Measurements from ENCODE around the gene XRN2. TPM values are rescaled to one million over a fixed set of nuclear protein-coding genes. Genes with fewer than 3 reads are reported as not detected.

XRN2 gene
- total RNA-seq, 1 experiment from 2014 or later = 78.3 TPM

DNA sequence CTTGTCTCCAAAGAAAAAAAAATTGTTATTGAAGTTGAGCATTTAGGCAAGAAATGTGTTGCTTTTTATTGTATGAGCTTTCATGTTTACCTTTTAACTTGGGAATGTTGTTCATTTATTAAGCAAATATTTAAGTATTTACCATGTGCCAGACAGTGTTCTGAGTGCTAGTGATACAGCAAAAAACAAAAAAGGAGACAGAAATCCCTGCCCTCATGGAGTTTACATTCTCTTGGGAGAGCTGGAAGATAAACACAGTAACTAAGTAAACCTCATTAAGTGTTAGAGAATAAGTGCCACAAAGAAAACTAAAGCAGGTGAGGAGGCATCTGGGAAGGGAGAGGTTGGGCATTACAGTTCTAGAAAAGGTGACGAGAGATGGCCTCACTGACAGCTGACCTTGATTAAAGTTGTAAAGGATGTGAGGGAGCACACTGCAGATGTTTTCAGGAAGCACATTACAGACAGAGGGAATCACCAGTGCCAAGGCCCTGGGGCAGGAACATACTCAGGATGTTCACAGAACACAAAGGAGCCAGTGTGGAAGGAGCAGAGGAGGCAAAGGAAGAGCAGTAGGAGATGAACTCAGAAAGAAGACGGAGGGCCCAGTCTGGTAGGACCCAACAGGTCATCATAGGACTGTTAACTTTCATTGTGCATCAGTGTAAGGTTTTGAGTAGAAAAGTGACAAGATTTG lies 33.5 kb downstream of the XRN2 start:
- Histone ChIP-seq H3K9me3 (ENCODE audit: insufficient read depth, low read depth) (no peaks in the 10 kb centered on the region), H3K79me2 (ENCODE audit: low read depth) (no peaks in the 10 kb centered on the region), H3K4me1 (replicated peaks; ENCODE audit: insufficient read depth) (no peaks in the 10 kb centered on the region), H3K27ac (no peak overlapping the region), H3K9me2 (ENCODE audit: insufficient read depth) (no peaks in the 10 kb centered on the region), H3K27me3 (ENCODE audit: insufficient read depth, low read depth) (no peaks in the 10 kb centered on the region), H2AFZ (no peak overlapping the region), H3K4me3 (no peak overlapping the region), H3K36me3 (ENCODE audit: low read depth) (peaks cover 32% of the 10 kb centered on the region; the same call in 1 of the 2 replicates), H4K20me1 (ENCODE audit: insufficient read depth) (0 out of 2 replicates have a peak, but pooled peaks cover 12% of the 10 kb centered on the region), H3K4me2 (no peak overlapping the region), H3F3A (ENCODE audit: insufficient read depth, low read depth) (no peaks in the 10 kb centered on the region)
- ChIA-PET CTCF (no interaction called here), POLR2A (ENCODE audit: unreplicated experiment) (no interaction called here)
- BruUV-seq (replicated peaks) = no TSS peak
- DNase-seq = no peak
- TF ChIP-seq, protein P1, sequence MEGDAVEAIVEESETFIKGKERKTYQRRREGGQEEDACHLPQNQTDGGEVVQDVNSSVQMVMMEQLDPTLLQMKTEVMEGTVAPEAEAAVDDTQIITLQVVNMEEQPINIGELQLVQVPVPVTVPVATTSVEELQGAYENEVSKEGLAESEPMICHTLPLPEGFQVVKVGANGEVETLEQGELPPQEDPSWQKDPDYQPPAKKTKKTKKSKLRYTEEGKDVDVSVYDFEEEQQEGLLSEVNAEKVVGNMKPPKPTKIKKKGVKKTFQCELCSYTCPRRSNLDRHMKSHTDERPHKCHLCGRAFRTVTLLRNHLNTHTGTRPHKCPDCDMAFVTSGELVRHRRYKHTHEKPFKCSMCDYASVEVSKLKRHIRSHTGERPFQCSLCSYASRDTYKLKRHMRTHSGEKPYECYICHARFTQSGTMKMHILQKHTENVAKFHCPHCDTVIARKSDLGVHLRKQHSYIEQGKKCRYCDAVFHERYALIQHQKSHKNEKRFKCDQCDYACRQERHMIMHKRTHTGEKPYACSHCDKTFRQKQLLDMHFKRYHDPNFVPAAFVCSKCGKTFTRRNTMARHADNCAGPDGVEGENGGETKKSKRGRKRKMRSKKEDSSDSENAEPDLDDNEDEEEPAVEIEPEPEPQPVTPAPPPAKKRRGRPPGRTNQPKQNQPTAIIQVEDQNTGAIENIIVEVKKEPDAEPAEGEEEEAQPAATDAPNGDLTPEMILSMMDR (conservative IDR thresholded peaks at IDR 0.05) = no peak
- TF ChIP-seq EZH2 (IDR thresholded peaks at IDR 0.05; ENCODE audit: low read depth) = no peak
- intact Hi-C loops (cut with micrococcal nuclease; ENCODE audit: unreplicated experiment) = no loop called here

DNA sequence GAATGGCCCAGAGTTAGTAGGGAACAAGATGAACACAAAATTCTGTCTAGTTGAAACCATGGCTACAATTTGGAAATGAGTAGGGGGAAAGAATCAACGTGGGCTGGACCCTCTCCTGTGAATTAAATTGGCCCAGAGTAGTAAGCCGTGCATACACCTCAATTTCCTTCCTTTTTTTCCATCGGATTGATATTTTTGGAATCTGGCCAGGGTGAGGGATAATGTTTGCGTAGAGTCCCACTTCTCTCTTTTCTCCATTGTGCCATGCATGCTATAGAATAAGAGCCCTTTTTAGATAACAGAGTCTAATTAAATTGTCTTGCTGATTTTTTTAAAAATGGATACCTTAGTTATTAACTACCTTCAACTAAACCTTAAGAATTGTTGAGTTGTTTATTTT lies 35.2 kb downstream of the XRN2 start:
- Histone ChIP-seq H2AFZ (no peak overlapping the region), H3K4me2 (no peak overlapping the region), H3K27me3 (ENCODE audit: insufficient read depth, low read depth) (no peaks in the 10 kb centered on the region), H3K4me1 (replicated peaks; ENCODE audit: insufficient read depth) (no peaks in the 10 kb centered on the region), H3K36me3 (ENCODE audit: low read depth) (peaks cover 16% of the 10 kb centered on the region; the same call in 1 of the 2 replicates), H3K4me3 (no peak overlapping the region), H3K9me3 (ENCODE audit: insufficient read depth, low read depth) (no peaks in the 10 kb centered on the region), H4K20me1 (ENCODE audit: insufficient read depth) (0 out of 2 replicates have a peak, but pooled peaks cover 9% of the 10 kb centered on the region), H3K9me2 (ENCODE audit: insufficient read depth) (no peaks in the 10 kb centered on the region), H3K27ac (no peak overlapping the region), H3K79me2 (ENCODE audit: low read depth) (no peaks in the 10 kb centered on the region), H3F3A (ENCODE audit: insufficient read depth, low read depth) (no peaks in the 10 kb centered on the region)
- DNase-seq = no peak
- intact Hi-C loops (cut with micrococcal nuclease; ENCODE audit: unreplicated experiment) = no loop called here
- ChIA-PET CTCF (no interaction called here), POLR2A (ENCODE audit: unreplicated experiment) (no interaction called here)
- TF ChIP-seq EZH2 (IDR thresholded peaks at IDR 0.05; ENCODE audit: low read depth) = no peak
- TF ChIP-seq, protein P1 (conservative IDR thresholded peaks at IDR 0.05) = no peak
- BruUV-seq (replicated peaks) = no TSS peak

DNA sequence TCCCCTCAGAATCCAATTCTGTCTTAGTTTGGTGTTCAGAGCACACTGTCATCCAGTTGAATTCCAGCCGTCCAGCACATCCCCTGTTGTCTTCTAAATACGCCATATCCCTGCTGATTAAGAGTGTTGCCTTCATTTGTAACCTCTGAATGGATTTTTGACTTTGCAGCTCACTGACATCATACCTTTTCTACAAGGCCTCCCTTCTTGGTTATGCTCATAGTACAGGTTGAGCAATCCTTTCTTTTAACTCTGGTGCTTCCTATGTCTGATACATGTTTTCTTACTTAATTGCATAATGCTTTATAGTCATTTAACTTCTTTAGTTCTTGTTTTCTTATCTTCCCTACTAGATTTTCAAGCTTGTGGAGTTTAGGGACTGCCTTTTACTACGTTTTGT lies 36.4 kb downstream of the XRN2 start:
- no peak for DNase-seq
- H3F3A ChIP-seq (ENCODE audit: insufficient read depth, low read depth) = no peaks in the 10 kb centered on the region
- no peaks in the 10 kb centered on the region for H3K9me2 ChIP-seq (ENCODE audit: insufficient read depth)
- CTCF ChIA-PET = no interaction called here
- intact Hi-C loops (cut with micrococcal nuclease; ENCODE audit: unreplicated experiment) = no loop called here
- H3K9me3 ChIP-seq (ENCODE audit: insufficient read depth, low read depth) = no peaks in the 10 kb centered on the region
- no peaks in the 10 kb centered on the region for H3K79me2 ChIP-seq (ENCODE audit: low read depth)
- POLR2A ChIA-PET (ENCODE audit: unreplicated experiment) = no interaction called here
- no TSS peak for BruUV-seq (replicated peaks)
- no peak overlapping the region for H3K4me2 ChIP-seq
- H3K4me3 ChIP-seq = no peak overlapping the region
- no peaks in the 10 kb centered on the region for H3K27me3 ChIP-seq (ENCODE audit: insufficient read depth, low read depth)
- no peak overlapping the region for H2AFZ ChIP-seq
- H3K4me1 ChIP-seq (replicated peaks; ENCODE audit: insufficient read depth) = no peaks in the 10 kb centered on the region
- no peak for TF ChIP-seq EZH2 (IDR thresholded peaks at IDR 0.05; ENCODE audit: low read depth)
- TF ChIP-seq, protein P1 (conservative IDR thresholded peaks at IDR 0.05) = no peak
- peaks cover 9% of the 10 kb centered on the region; the same call in 1 of the 2 replicates for H3K36me3 ChIP-seq (ENCODE audit: low read depth)
- H4K20me1 ChIP-seq (ENCODE audit: insufficient read depth) = peaks cover 13% of the 10 kb centered on the region; the same call in 1 of the 2 replicates
- H3K27ac ChIP-seq = no peak overlapping the region
